Fibroblast of skin of scalp (primary cell): ENCODE data around the gene FXYD5.
"Not testable (repeated sequence)": the region's sequence is repeated elsewhere in the genome, so short reads cannot be mapped to it uniquely, and the experiment has no call there.

Experiments used
- DNase-seq: peaks from one replicate; pipeline ENCODE4 v3.0.0-alpha.2; 2013

The FXYD5 gene

DNA sequence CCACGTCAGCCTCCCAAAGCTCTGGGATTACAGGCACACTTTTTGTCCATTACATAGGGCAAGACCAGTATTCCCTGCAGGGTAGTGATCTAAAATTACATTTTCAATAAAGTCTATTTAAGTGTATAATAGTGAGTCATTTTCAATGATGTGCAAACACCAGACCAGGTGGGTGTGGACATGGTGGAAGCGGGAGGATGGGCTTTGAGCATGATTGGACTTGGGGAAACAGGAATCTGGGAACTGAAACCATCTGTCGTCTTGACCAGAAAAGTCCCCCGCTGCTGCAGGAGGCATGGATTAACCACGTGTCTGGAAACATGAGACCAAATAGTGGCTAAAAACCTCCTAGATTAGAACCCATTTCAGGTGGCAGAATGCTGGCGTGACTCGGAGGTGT lies 34.0 kb upstream of the FXYD5 start:
- DNase-seq = peak; percentile 91

DNA sequence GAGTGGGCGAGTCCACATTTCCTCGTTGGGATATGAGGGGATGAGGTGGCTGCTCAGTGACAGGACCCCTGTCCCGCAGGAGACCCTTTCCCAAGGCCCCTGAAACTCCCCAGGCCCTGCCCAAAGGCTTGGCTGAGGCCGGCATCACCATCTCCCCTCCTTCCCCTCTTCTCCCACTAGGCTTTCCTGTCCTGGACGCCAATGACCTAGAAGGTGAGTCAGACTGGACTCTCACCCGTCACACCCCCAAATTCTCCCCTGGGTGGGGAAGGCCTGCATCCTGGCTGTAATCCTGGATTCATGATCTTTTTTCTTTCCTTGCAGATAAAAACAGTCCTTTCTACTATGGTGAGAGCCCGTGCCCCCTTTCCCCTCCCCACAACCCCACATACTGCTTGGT lies 33.6 kb upstream of the FXYD5 start:
- no peak for DNase-seq

DNA sequence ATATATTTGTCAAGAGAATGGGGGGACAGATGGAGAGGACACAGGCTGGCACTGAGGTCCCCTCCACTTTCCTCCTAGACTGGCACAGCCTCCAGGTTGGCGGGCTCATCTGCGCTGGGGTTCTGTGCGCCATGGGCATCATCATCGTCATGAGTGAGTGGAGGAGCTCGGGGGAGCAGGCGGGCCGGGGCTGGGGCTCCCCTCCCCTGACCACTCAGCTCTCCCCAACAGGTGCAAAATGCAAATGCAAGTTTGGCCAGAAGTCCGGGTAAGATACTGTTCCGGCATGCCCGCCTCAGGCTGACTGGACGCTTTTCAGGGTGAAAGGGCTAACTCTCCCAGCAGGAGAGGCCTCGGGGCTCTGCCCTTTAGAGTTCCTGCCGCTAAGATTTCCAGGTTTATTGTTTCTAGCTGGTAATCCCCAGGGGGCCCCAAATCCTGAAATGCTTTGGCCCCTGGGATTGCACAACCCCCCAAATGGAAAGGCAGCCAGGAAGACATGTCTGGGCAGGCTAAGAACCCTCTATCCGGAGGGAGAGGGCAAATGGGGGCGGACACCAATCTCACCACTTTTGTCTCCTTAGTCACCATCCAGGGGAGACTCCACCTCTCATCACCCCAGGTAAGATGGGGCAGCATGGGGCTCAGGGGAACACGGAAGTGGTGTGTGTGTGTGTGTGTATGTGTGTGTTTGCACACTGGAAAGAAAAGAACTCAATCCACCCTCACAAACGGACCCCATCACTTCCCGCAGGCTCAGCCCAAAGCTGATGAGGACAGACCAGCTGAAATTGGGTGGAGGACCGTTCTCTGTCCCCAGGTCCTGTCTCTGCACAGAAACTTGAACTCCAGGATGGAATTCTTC lies 31.6 kb upstream of the FXYD5 start:
- no peak for DNase-seq

DNA sequence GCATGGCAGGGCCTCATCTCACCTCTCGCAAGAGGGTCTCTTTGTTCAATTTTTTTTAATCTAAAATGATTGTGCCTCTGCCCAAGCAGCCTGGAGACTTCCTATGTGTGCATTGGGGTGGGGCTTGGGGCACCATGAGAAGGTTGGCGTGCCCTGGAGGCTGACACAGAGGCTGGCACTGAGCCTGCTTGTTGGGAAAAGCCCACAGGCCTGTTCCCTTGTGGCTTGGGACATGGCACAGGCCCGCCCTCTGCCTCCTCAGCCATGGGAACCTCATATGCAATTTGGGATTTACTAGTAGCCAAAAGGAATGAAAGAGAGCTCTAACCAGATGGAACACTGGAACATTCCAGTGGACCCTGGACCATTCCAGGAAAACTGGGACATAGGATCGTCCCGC lies 31.0 kb upstream of the FXYD5 start:
- DNase-seq = peak; percentile 74

DNA sequence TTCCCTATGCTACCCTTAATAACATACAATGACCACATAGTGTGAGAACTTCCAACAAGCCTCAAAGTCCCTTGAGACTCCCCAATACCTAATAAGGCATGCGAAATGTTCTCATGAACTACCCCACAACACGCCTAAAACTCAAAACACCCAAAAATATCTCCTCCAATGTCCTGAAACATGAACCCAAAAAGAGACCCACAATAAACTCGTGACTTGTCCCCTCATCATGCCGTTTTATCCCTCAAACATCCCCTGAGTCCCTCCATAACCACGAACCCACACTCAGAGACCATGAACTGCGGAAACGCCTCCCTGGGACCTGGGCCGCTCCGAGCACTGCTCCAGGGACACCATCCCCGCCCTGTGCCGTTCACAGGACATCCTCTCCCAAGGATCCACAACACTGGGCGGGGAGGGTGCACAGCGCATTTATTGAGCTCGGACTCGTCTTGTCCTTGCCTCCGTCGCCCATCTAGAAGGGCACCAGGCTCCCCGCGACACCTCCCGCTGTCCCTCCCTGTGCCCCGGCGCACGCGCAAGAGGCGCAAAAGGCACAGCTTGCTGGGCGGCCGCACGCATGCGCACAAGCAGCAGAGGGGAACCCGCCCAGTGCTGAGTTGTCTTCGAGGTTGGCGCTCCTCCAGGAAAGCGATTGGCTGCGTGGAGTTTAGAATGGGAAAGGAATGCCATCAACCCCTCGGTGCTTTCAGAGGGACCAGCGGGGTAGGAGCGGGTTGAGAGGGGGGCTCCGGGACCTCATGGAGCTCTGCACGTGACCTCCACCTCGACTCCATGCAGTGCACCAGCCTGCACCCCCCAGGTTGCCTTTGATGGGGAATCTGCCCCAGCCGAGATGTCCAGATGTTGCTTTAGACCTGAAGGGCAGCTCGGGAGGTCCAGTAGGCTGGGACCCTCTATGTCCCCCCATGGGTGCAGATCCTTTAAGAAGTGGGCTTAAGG lies 30.2 kb upstream of the FXYD5 start:
- DNase-seq = peak; percentile 97

DNA sequence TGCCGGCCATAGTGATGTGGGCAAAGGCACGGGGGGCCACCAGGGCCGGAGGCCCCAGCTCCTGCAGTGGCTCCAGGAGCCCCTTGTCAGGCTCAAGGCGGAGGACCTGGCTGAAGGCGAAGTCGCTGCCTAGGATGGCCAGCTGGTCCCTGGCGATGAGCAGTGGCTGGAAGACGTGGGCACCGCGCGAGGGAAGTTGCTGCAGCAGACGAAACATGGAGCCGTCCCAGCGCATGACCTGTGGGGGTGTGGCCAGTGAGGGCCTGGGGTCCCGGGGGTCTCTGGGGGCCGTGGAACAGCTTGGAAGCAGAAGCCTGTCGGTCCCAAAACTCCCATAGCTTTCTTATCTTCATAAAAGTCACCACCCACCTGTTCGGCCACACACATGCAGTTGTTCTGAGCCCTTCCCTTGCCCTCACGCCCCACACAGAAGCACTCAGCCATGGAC lies 29.2 kb upstream of the FXYD5 start:
- DNase-seq = no peak

DNA sequence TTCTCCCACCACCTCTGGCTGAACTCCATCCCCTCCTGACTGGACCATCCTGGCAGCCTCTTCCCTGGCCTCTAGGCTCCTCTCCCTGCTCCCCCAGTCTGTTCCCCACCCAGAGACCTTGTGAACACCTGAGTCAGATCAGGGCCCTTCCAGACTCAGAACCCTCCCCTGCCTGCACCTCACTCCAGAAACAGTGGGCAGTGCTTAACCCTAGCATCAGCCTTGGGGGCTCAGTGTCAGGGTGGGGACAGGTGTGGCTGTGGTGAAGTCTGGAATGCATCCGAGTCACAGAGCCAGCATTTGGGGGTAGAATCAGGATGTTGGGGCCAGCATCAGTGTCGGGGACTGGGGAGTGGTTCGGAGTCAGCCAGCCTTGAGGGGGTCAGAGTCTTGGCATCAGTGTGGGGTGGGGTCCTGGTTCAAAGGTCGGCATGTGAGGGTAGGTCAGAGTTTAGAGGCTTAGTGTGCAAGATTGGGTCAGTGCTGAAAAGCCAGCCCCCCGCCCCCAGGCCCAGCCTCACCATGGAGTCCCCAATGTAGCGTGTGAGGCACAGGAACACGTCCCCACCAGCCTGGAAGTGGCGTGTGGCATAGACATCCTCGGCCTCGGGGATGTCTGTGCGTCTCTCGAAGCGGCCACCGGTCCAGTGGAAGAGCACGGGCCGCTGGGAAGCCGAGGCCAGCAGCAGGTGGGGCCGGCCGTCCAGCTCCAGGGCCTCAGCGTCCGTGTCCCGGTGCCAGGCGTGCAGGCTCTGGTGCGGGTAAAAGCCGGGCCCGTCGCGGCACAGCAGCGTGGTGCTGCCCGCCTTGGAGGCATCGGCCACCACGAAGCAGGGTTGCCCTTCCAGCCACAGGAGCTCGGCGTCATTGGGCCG lies 28.5 kb upstream of the FXYD5 start:
- no peak for DNase-seq

DNA sequence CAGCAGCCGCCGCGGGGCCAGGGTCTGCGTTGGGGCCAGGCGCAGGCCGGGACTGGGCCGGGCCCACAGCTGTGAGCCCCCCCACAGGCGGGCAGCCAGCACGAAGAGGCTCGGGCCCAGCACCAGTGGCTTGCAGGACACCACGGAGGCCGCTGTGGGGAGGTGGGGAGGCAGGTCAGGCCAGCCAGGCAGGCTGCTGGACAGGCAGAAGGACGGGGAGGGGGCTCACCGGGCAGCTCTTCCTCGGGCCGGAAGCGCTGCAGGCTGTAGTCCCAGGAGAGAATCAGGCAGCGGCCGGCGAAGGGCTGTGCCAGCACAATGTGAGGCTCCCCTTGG lies 27.9 kb upstream of the FXYD5 start:
- no peak for DNase-seq

DNA sequence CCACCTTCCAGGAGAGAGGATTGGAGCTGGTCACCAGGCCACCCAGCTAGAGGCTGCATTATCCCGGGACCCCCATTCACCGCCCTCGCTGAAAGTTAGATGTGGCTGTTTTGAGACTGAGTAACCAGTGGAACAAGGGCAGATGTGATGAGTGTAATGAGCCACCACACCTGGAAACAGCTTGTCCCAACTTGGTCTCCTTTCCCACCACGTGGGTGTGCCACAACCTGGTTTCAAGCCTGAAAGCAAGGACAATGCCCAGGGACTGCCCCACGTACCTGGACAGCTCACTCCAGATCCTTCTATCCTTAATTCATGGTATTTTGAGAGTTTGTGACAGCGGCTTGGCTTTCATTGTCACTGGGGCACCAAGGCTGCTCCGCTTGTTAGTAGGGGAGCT lies 26.7 kb upstream of the FXYD5 start:
- no peak for DNase-seq

DNA sequence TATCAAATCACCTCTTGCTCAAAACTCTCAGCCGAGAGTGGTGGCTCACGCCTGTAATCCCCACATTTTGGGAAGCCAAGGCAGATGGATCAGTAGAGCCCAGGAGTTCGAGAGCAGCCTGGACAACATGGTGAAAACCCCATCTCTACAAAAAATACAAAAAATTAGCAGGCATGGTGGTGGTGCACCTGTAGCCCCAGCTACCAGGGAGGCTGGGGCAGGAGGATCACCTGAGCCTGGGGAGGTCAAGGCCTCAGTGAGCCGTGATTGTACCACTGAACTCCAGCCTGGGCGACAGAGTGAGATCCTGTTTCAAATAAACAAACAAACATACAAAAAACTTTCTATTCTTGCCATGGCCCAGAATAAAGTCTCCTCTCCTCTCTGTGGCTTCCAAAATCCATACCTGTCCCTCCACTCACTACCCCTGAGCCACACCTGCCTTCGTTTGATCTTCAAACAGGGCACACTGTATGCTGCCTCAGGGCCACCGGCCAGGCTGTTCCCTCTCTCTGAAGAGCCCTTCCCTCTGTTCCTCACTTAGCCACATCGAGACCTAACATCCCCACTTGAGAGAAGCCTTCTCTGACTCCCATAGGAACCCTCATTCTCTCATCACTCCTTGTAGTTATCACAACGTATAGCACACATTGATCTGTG lies 26.0 kb upstream of the FXYD5 start:
- no peak for DNase-seq

DNA sequence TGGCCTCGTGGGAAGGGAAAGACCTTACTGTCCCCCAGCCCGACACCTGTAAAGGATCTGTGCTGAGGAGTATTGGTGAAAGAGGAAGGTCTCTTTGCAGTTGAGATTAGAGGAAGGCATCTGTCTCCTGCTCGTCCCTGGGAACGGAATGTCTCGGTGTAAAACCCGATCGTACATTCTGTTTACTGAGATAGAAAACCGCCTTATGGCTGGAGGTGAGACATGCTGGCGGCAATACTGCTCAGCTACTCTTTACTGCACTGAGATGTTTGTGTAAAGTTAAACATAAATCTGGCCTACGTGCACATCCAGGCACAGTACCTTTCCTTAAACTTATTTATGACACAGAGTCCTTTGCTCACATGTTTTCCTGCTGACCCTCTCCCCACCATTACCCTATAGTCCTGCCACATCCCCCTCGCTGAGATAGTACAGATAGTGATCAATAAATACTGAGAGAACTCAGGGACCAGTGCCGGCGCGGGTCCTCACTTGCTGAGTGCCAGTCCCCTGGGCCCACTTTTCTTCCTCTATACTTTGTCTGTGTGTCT lies 24.7 kb upstream of the FXYD5 start:
- DNase-seq = not testable (repeated sequence)

DNA sequence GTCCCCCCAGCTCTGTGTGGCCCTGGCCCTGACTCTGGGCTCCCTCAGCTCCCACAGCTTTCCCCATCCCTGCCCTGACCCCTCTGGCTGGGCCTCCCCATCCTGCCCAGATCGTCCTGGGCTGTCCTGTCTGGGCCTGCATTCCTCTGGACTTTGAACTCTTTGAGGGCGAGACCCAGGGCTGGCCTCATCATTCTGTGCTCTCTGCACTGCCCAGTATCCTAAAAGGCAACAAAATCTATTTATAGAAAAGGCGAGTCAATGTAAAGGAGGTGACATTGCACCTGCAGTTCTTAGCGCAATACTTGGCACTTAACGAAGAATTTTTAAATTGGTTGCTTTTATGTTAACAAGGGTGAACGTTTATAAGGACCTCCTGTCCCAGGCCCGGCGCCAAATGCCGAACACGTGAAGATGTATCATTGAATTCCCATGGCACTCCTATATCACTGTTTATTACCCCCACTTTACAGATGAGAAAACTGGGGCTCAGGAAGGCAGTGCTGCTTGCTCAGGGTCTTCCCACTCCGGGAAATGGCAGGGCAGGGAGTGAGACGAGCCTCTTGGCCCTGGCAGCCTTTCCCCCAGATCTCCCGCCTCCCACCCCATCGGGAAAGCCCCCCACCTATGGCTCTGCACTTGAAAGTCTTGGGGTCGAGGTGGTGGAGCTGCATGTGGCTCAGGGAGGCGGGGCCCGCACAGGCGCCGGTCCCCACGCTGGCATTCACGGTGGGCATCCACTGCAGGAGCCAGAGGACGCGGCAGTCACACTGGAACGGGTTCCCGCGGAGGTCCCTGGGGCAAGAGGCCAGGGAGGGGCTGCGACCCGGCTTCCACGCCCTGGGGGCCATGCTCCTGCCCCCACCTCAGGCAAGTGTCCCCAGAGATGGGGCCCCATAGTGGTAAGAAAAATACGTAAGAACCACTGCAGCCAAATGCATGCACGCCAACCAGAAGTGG lies 23.5 kb upstream of the FXYD5 start:
- no peak for DNase-seq

DNA sequence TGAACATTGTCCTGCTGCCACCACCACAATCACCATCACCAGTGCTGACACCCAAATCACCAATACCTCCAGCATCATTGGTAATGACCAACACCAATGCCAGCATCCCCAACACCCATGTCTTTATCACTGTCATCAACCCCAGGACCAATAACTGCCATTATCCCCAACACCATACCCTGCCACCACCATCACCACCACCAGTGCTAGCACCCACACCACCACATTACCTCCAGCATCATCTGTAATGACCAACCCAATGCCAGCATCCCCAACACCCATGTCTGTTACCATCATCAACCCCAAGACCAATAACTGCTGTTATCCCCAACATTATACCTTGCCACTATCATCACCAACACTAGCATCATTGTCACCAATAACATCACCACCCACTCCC lies 22.3 kb upstream of the FXYD5 start:
- DNase-seq = no peak

DNA sequence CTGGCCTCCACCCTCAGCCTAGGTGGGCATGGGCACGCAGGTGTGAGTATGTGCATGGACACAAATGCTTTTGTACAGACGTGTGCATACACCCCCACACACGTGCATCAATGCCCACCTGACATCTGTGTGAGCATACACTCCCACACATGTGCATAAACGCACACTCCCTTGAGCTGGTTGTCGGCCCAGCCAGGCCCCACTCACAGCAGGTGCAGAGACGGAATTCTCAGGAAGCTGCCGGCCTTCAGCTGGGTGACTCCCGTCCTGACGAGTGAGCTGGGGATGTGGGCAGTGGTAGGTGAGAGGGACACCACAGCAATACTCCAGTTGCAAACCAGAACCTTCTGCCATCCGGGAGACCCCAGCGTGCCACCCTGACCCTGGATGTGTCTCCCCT lies 20.7 kb upstream of the FXYD5 start:
- no peak for DNase-seq

DNA sequence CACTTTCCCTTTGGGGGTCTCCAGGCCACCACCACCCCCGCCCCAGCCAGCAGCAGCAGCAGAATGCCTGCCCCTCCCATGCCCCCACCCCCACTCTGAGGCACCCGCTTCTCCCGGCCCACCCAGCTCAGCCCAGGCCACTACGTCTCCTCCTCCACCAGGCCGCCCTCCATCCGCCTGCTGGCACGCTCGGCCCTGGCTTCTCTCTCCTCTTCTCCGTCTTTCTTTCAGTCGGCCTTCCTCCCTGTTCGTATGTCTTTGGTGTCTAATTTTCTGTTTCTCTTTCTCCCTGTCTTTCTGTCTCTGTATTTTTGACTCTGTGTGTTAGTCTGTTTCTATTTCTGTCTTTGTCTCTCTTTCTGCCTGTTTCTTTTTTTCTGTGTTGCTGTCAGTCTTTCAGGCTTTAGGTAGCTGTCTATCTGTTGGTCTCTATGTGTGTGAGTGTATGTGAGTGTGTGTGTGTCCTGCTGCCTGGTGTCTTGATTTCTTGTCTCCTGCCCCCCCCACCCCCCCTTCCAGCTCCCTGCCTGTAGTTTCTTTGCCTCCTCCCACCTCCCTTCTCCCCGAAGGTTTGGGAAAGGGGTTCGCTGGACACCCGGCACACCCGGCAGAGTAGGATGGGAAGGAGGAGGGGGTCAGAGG lies 19.8 kb upstream of the FXYD5 start, which contains the start of gene LGI4:
Gene LGI4, minus strand, starts transcription at position 459 of the 642 bp plus-strand sequence. Its CDS starts 379 bp downstream, at position 80.
- no peak for DNase-seq

DNA sequence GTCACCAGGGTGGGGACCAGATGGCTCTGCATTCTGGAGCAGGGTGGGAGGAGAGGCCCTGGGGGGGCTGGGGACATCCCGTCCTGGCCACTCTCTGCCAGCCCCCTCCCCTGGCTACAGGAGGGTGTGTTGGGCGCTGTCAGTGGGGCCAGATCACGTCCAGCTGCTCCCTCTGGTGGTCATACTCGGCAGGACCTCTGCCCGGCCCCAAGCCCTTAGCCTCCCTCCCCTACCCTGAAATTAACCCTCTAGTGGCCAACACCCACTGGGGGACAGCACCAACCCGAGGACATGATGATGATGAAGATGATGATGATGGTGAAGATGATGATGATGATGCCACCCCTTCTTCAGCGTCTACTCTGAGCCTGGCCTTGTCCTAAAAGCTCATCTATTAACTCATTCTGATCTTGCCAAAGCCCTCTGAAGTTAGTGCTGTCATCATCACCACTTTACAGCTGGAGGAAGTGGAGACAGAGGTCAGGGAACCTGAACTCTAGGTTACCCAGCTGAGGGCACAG lies 19.1 kb upstream of the FXYD5 start:
- peak; percentile 69 for DNase-seq

DNA sequence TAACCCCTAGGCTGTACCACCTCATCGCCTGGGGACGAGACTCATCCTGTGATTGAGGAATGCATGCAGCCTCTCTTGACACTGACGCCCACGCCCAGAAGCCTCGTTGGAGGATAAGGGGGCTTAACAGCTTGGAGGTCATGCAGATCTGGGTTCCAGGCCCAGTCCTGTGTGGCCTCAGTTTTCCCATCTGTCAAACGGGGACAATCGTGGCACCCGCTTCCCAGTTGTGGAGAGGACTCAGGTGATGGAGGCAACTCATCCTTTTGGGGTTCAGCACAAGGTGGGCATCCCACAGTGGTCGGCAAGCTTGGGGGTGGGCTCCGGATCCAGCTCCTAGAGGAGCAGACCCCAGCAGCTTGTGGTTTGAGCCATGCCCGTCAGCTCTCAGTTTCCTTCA lies 18.3 kb upstream of the FXYD5 start:
- DNase-seq = no peak

DNA sequence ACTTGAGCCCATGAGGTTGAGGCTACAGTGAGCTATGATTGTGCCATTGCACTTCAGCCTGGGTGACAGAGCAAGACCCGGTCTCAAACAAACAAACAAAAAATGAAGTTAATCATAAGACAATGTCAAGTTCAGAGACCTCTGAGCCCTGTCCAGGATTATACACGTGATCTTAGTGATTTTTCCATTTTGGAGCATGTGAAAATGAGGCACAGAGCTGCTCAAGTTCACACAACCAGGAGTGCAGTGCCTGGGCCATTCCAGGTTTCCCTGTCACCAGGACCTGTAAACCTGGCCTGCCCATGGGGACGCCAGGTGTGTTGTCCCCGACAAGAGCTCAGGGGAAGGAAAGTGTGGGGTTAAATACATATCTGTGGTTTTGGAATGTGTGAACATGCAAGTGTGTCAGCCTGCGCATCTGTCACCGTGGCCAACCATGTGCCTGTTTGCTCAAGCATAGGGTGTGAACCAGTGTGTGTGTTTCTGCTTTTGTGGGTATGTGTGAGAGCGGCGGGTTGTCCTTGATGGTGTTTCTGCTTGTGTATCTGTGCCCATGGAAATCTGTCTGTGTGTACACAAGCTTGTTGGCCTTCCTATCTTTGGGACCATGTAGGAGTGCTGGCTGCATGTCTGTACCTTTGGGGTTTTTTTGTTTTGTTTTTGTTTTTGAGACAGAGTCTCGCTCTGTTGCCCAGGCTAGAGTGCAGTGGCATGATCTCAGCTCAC lies 17.4 kb upstream of the FXYD5 start:
- DNase-seq = no peak
